Measurements from ENCODE around the gene RPIA.

DNA sequence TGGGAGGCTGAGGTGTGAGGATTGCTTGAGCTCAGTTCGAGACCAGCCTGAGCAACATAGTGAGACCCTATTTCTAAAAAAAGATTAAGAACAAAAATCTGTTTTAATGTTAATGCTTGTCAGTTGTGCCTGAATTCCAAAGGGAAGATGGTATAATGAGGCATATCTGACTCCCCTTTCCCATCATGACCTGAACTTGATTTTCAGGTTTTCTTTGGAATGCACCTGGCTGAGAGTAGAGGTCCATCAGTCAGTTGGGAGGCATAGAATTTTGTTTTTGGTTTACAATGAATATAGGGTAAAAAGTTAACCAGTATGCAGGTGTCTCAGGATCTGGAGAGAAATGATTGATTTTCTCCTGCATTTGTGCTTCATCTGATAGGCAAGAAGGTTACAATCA, 20.4 kb downstream of the RPIA start:
- no peak for TF ChIP-seq STAT5B (CRISPR knock-in tag; IDR thresholded peaks at IDR 0.05)
- TF ChIP-seq HDAC2 (IDR thresholded peaks at IDR 0.05), result no peak
